Aortic smooth muscle cell (primary cell): Measurements from ENCODE around the gene ACTL10. TPM values are rescaled to one million over a fixed set of nuclear protein-coding genes. Genes with fewer than 3 reads are reported as not detected.

Experiments used
- total RNA-seq: library from RNA; depleted of rRNA; stranded (reverse); fragments of >200 nt; gene quantifications from 2 replicates; pipeline ENCODE4 v1.2.3, GENCODE V29; 2014

Gene ACTL10
- 2.1 and 2.6 TPM in 2 replicates for total RNA-seq

DNA sequence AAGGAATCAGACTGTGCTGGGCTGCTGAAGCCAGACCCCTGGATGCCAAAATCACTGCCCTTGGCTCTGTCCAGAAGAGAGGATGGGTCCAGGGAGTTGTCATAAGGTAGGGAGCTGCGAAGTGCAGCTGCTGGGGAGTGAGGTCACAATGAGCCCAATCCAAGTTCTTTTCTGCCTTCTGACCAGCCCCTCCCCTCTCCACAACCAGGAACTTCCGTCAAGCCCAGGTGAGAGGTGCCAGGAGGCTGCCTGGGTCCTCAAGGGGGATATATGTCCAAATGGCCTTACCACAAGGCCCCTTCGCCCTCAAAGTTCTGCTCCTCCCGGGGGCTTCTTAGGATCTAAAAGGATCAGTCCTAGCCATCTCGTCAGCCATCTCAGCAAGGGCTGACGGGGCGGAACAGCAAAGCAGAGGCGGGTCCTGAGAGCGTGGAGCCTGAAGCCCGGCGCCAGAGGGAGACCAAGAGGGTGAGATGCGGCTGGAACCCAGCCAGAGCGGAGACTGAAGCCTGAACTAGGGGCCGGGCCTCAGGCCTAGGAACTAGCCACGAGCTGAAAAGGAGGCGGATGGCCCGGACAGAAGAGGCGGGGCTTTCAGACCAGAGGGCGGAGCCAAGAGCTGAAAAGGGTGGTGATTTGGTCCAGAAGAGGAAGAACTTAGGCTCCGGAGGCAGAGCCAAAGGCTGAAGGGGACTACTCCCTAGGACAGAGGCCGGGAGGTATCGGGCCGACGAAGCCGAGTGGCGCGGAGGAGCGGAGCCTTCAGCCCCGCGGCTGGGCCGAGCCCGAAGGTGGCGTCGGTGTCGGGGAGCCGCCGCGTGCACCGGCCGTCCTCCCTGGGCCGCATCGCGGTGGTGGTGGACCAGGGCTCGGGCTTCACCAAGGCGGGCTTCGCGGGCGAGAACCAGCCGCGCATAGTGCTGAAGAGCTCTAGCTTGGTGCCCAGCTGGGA lies at the start of gene ACTL10:
TSS of gene ACTL10 (plus strand) at position 651 of the 952 bp plus-strand sequence. CDS start 555 bp downstream, outside the sequence.

GRCh38 chr20:33662172-33662571 lies 4.6 kb upstream of the ACTL10 start, which contains the start of gene C20orf144:
Gene C20orf144 (plus strand): TSS chr20:33662327. CDS start chr20:33662346, 19 bp downstream.

GRCh38 chr20:33674294-33675135 lies 7.8 kb downstream of the ACTL10 start, which contains the start of gene NECAB3:
Gene NECAB3 (minus strand): TSS chr20:33674428. CDS start chr20:33674352, 76 bp downstream.

GRCh38 chr20:33686100-33686983 lies 19.6 kb downstream of the ACTL10 start, which contains the start of gene E2F1:
Gene E2F1 (minus strand): TSS chr20:33686385. CDS start chr20:33686264, 121 bp downstream.

Other genes with a start within 250 kb of the ACTL10 start
- 23.9 and 40.4 TPM in 2 replicates for gene SNTA1, start 223.2 kb upstream of the ACTL10 start, total RNA-seq
- gene CBFA2T2, start 176.8 kb upstream of the ACTL10 start, total RNA-seq = 3.6 and 4.8 TPM in 2 replicates
- gene C20orf144, start 4.6 kb upstream of the ACTL10 start, total RNA-seq = 0.12 and 0.13 TPM in 2 replicates
- gene NECAB3, start 7.5 kb downstream of the ACTL10 start, total RNA-seq = 14.4 and 15.1 TPM in 2 replicates
- 6.0 and 14.1 TPM in 2 replicates for gene E2F1, start 19.4 kb downstream of the ACTL10 start, total RNA-seq
- 6.9 and 7.0 TPM in 2 replicates for gene PXMP4, start 53.4 kb downstream of the ACTL10 start, total RNA-seq
- 0.92 and 1.3 TPM in 2 replicates for gene ZNF341, start 65.1 kb downstream of the ACTL10 start, total RNA-seq
- 38.0 and 58.0 TPM in 2 replicates for gene CHMP4B, start 144.4 kb downstream of the ACTL10 start, total RNA-seq